Stimulated activated CD4-positive, alpha-beta T cell treated with anti-CD3 and anti-CD28 coated beads, TNF-alpha, amount 100 ng/mL, for 4 hours (primary cell): ENCODE measurements around the gene DNASE1L2.

Experiments used
- DNase-seq, 3 experiments: peaks; one replicate each; pipeline ENCODE4 v3.0.0-alpha.2; 2020; ENCODE audit warnings: low read depth in 3 of 3

Gene DNASE1L2

GRCh38 chr16:2204416-2205103 is 31.7 kb upstream of the DNASE1L2 start:
- no peak for DNase-seq

GRCh38 chr16:2205104-2205966 is 30.9 kb upstream of the DNASE1L2 start, which contains the start of gene MLST8:
Gene MLST8 (plus strand): TSS chr16:2205454. CDS start chr16:2206086, 632 bp downstream.
- DNase-seq = peak; percentile 83 to 87 (median 86)

- DNase-seq = no peak
These were observed 30.3 kb upstream of the DNASE1L2 start for GRCh38 chr16:2205967-2206313.

- no peak for DNase-seq
These were observed 29.8 kb upstream of the DNASE1L2 start for GRCh38 chr16:2206420-2206779.

- no peak for DNase-seq
These were observed 29.3 kb upstream of the DNASE1L2 start for GRCh38 chr16:2206780-2207433.

- DNase-seq = no peak
These were observed 28.4 kb upstream of the DNASE1L2 start for GRCh38 chr16:2207872-2208271.

- no peak for DNase-seq
These were observed 27.9 kb upstream of the DNASE1L2 start for GRCh38 chr16:2208308-2208707.

GRCh38 chr16:2208772-2209171 is 27.5 kb upstream of the DNASE1L2 start:
- no peak for DNase-seq

GRCh38 chr16:2209258-2210008 is 26.8 kb upstream of the DNASE1L2 start:
- DNase-seq = no peak

- DNase-seq = no peak
These were observed 26.3 kb upstream of the DNASE1L2 start for GRCh38 chr16:2210009-2210332.

- DNase-seq = no peak
These were observed 25.6 kb upstream of the DNASE1L2 start, which contains the start of gene BRICD5 for GRCh38 chr16:2210386-2211365. Gene BRICD5 (minus strand): TSS chr16:2210863. CDS start chr16:2210833, 30 bp downstream.

GRCh38 chr16:2211923-2212347 is 24.3 kb upstream of the DNASE1L2 start:
- DNase-seq = no peak

- DNase-seq = no peak
These were observed 23.6 kb upstream of the DNASE1L2 start for GRCh38 chr16:2212362-2213324.

- DNase-seq = no peak
These were observed 22.2 kb upstream of the DNASE1L2 start for GRCh38 chr16:2213817-2214718.

- no peak for DNase-seq
These were observed 21.6 kb upstream of the DNASE1L2 start, which contains the start of gene PGP for GRCh38 chr16:2214719-2214968. Gene PGP (minus strand): TSS chr16:2214840. CDS start chr16:2214777, 63 bp downstream.

GRCh38 chr16:2216330-2216729 is 19.9 kb upstream of the DNASE1L2 start:
- no peak for DNase-seq

- DNase-seq = peak; percentile 97 to 100 (median 98)
These were observed 12.9 kb upstream of the DNASE1L2 start, which contains the start of gene E4F1 for GRCh38 chr16:2223221-2223941. Gene E4F1 (plus strand): TSS chr16:2223591. CDS start chr16:2223614, 23 bp downstream.
